Smooth muscle cell (in vitro differentiated cells): ENCODE data around the gene MDP1. TPM values are rescaled to one million over a fixed set of nuclear protein-coding genes. Genes with fewer than 3 reads are reported as not detected.

Experiments
- DNase-seq: peaks from one replicate; lab custom pipeline; 2025; ENCODE audit not compliant: unreplicated experiment; lab: John Stamatoyannopoulos, UW
- H2AFZ ChIP-seq: fragments of 200-600 bp; sonication (generic); 2 replicates; pipeline ENCODE4 v1.6.0; 2016; ENCODE audit warnings: antibody characterized with exemption, low read depth, mild to moderate bottlenecking
- H3F3A ChIP-seq: fragments of 200-600 bp; sonication (generic); 2 replicates; pipeline ENCODE4 v1.6.0; 2017; ENCODE audit warnings: antibody characterized with exemption, low read depth
- H3K27ac ChIP-seq: fragments of 200-600 bp; sonication (generic); 2 replicates; pipeline ENCODE4 v1.5.1; 2016; ENCODE audit warnings: low read depth, mild to moderate bottlenecking
- H3K27me3 ChIP-seq: fragments of 200-600 bp; sonication (generic); 2 replicates; pipeline ENCODE4 v1.6.1; 2016; ENCODE audit warnings: low read depth, mild to moderate bottlenecking
- H3K36me3 ChIP-seq: fragments of 200-600 bp; sonication (generic); 2 replicates; pipeline ENCODE4 v1.5.1; 2016; ENCODE audit warnings: low read depth
- H3K4me1 ChIP-seq: fragments of 200-600 bp; sonication (generic); 2 replicates; pipeline ENCODE4 v1.5.1; 2016; ENCODE audit warnings: low read depth
- H3K4me2 ChIP-seq: fragments of 200-600 bp; sonication (generic); 2 replicates; pipeline ENCODE4 v1.6.0; 2016; ENCODE audit warnings: mild to moderate bottlenecking
- H3K4me3 ChIP-seq: fragments of 200-600 bp; sonication (generic); 2 replicates; pipeline ENCODE4 v1.5.1; 2016; ENCODE audit warnings: mild to moderate bottlenecking
- H3K79me2 ChIP-seq: fragments of 200-600 bp; sonication (generic); 2 replicates; pipeline ENCODE4 v1.6.0; 2016; ENCODE audit warnings: low read depth, mild to moderate bottlenecking
- H3K9ac ChIP-seq: fragments of 200-600 bp; sonication (generic); 2 replicates; pipeline ENCODE4 v1.6.0; 2016; ENCODE audit warnings: low read depth
- H3K9me3 ChIP-seq: fragments of 200-600 bp; sonication (generic); replicated peaks from 2 replicates; pipeline ENCODE4 v1.5.1; 2016; ENCODE audit warnings: low read depth
- H4K20me1 ChIP-seq: fragments of 200-600 bp; sonication (generic); 2 replicates; pipeline ENCODE4 v1.6.0; 2016; ENCODE audit warnings: low read depth
- WGBS: methylation state at CpG from one replicate; pipeline ENCODE4 v1.1.7; 2016; ENCODE audit warnings: low lambda C conversion rate; 5-methylcytosine and 5-hydroxymethylcytosine counted together
- polyA plus RNA-seq: library from polyadenylated mRNA; unstranded; fragments of >200 nt; fragmentation: Nextera tagmentation; extraction: Ambion mirVana; gene quantifications from 2 replicates; pipeline ENCODE4 v1.2.1, GENCODE V29; 2016
- total RNA-seq: library from RNA; depleted of rRNA; stranded (reverse); fragments of >200 nt; gene quantifications from 2 replicates; pipeline ENCODE4 v1.2.3, GENCODE V29; 2014
- TF ChIP-seq, protein P1 (sequence below): fragments of 200-600 bp; sonication (generic); IDR thresholded peaks from 2 replicates; pipeline ENCODE4 v1.5.1; 2017; ENCODE audit warnings: borderline replicate concordance, mild to moderate bottlenecking, antibody characterized with exemption; ENCODE audit not compliant: insufficient read depth, poor library complexity, severe bottlenecking

The MDP1 gene
- total and polyA plus RNA-seq, 2 experiments from 2014 or later: 31.0 to 42.3 TPM

GRCh38 chr14:24172871-24173281, 43.0 kb downstream of the MDP1 start:
- H3K9me3 ChIP-seq: no peaks in the 10 kb centered on the region
- H4K20me1 ChIP-seq: no peaks in the 10 kb centered on the region
- H2AFZ ChIP-seq: no peak overlapping the region
- no peaks in the 10 kb centered on the region for H3F3A ChIP-seq
- peak overlapping the region; percentile 86 for H3K4me2 ChIP-seq
- H3K27ac ChIP-seq: no peak overlapping the region
- TF ChIP-seq, protein P1, sequence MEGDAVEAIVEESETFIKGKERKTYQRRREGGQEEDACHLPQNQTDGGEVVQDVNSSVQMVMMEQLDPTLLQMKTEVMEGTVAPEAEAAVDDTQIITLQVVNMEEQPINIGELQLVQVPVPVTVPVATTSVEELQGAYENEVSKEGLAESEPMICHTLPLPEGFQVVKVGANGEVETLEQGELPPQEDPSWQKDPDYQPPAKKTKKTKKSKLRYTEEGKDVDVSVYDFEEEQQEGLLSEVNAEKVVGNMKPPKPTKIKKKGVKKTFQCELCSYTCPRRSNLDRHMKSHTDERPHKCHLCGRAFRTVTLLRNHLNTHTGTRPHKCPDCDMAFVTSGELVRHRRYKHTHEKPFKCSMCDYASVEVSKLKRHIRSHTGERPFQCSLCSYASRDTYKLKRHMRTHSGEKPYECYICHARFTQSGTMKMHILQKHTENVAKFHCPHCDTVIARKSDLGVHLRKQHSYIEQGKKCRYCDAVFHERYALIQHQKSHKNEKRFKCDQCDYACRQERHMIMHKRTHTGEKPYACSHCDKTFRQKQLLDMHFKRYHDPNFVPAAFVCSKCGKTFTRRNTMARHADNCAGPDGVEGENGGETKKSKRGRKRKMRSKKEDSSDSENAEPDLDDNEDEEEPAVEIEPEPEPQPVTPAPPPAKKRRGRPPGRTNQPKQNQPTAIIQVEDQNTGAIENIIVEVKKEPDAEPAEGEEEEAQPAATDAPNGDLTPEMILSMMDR: no peak
- 79% methylated on average over 20 of the region's 20 CpGs for WGBS
- DNase-seq: no peak
- H3K4me1 ChIP-seq: peaks cover 10% of the 10 kb centered on the region
- H3K27me3 ChIP-seq: no peaks in the 10 kb centered on the region
- H3K36me3 ChIP-seq: no peaks in the 10 kb centered on the region
- peak overlapping the region; percentile 42 for H3K4me3 ChIP-seq
- no peaks in the 10 kb centered on the region for H3K79me2 ChIP-seq
- no peak overlapping the region for H3K9ac ChIP-seq

DNA sequence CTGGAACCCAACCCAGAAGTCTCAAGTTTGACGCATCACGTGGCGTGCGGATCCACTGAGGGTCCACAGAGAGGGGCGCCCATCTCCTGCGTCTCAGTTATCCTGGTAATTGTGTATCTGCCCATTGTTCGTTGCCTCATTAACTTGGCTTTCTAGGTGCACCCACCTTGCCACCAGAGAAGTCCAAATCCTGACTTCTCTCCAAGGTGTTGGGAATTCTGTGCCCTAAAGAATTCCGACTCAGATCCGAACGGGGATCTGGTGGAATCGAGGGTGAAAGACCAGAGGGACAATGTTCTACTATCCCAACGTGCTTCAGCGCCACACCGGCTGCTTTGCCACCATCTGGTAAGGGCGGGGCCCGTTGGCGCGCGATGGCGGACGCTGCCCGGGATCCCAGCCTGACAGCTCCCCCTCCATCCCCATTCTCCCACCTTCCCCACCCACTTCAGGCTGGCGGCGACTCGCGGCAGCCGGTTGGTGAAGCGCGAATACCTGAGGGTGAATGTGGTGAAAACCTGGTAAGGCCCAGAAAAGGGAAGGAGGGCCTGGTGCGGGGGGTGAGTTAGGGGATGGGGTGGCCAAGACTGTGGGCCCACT, 43.5 kb downstream of the MDP1 start:
- Histone ChIP-seq H3K36me3 (no peaks in the 10 kb centered on the region), H3K9ac (no peak overlapping the region), H3K27me3 (no peaks in the 10 kb centered on the region), H4K20me1 (no peaks in the 10 kb centered on the region), H3K79me2 (no peaks in the 10 kb centered on the region), H2AFZ (no peak overlapping the region), H3K4me1 (peaks cover 10% of the 10 kb centered on the region), H3K9me3 (no peaks in the 10 kb centered on the region), H3K27ac (no peak overlapping the region), H3K4me2 (peak overlapping the region; percentile 86), H3K4me3 (peak overlapping the region; percentile 42), H3F3A (no peaks in the 10 kb centered on the region)
- TF ChIP-seq, protein P1: no peak
- 30% methylated on average over 27 of the region's 30 CpGs for WGBS
- DNase-seq: no peak

DNA sequence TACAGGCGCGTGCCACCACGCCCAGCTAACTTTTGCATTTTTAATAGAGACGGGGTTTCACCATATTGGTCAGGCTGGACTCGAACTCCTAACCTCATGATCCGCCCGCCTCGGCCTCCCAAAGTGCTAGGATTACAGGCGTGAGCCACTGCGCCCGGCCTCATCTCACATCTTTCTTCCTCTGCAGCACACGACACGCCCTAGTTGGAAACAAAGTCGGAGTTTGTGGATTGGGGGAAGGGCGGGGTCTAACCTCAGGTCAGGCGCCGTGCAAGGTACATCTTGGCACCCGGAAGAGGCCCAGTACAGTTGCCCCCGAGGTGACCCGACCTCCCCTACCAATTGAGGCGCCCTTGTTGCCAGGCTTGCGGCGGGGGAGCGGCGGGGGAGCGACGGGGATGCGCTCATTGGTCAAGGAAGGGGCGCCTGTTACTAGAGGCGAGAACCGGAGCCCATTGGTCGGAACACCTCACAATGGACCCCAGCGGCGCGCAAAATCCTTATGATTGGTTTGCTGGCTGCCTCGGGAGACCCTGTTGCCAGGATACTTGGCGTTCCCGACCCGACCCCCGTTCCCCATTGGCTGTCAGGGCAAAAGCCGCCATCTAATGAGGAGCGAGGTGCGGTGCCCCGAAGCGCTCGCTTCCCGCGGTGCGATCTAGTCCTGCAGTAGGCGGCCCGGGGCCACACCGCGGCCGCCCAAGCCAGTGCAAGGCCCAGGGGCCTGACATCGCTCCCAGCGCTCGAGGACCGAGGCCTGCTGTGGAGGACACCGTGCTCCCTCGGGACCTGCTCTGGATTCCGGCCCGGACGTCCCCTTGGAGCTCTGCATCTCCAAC, 44.2 kb downstream of the MDP1 start, which contains the start of gene REC8:
TSS of gene REC8 (plus strand) at position 659 of the 839 bp plus-strand sequence. CDS start 473 bp downstream, outside the sequence.
- TF ChIP-seq, protein P1: no peak
- WGBS: 12% methylated on average over 61 of the region's 63 CpGs
- no peaks in the 10 kb centered on the region for H3K79me2 ChIP-seq
- no peaks in the 10 kb centered on the region for H3K9me3 ChIP-seq
- H3K4me3 ChIP-seq: peak within 1 kb of the TSS; percentile 42
- peaks cover 10% of the 10 kb centered on the region for H3K4me1 ChIP-seq
- no peaks in the 10 kb centered on the region for H3K36me3 ChIP-seq
- no peak within 1 kb of the TSS for H3K27ac ChIP-seq
- H4K20me1 ChIP-seq: no peaks in the 10 kb centered on the region
- H3F3A ChIP-seq: no peaks in the 10 kb centered on the region
- peak within 1 kb of the TSS; percentile 86 for H3K4me2 ChIP-seq
- no peak within 1 kb of the TSS for H2AFZ ChIP-seq
- H3K27me3 ChIP-seq: no peaks in the 10 kb centered on the region
- peak; percentile 31 for DNase-seq
- no peak within 1 kb of the TSS for H3K9ac ChIP-seq
